HUES48 (cell line): ENCODE results near the gene SUPT6H.

Experiments
- H3K27ac ChIP-seq: one replicate; pipeline ENCODE4 v1.7.0; 2013; ENCODE audit warnings: low read depth, low read length, inconsistent platforms
- H3K27me3 ChIP-seq: 2 replicates; pipeline ENCODE4 v1.6.1; 2013; ENCODE audit warnings: mild to moderate bottlenecking, low read length; ENCODE audit not compliant: control insufficient read depth, insufficient read depth
- H3K36me3 ChIP-seq: 2 replicates; pipeline ENCODE4 v1.6.1; 2013; ENCODE audit warnings: low read length; ENCODE audit not compliant: control insufficient read depth, insufficient read depth
- H3K4me1 ChIP-seq: 2 replicates; pipeline ENCODE4 v1.6.1; 2013; ENCODE audit warnings: mild to moderate bottlenecking, low read length; ENCODE audit not compliant: control insufficient read depth, insufficient read depth
- H3K4me3 ChIP-seq: 2 replicates; pipeline ENCODE4 v1.5.1; 2013; ENCODE audit warnings: mild to moderate bottlenecking, low read depth, low read length
- H3K9ac ChIP-seq: 2 replicates; pipeline ENCODE4 v1.6.1; 2013; ENCODE audit warnings: mild to moderate bottlenecking, low read depth, low read length, moderate library complexity
- H3K9me3 ChIP-seq: 2 replicates; pipeline ENCODE4 v1.6.1; 2013; ENCODE audit warnings: low read length; ENCODE audit not compliant: control insufficient read depth, insufficient read depth

Gene SUPT6H

DNA sequence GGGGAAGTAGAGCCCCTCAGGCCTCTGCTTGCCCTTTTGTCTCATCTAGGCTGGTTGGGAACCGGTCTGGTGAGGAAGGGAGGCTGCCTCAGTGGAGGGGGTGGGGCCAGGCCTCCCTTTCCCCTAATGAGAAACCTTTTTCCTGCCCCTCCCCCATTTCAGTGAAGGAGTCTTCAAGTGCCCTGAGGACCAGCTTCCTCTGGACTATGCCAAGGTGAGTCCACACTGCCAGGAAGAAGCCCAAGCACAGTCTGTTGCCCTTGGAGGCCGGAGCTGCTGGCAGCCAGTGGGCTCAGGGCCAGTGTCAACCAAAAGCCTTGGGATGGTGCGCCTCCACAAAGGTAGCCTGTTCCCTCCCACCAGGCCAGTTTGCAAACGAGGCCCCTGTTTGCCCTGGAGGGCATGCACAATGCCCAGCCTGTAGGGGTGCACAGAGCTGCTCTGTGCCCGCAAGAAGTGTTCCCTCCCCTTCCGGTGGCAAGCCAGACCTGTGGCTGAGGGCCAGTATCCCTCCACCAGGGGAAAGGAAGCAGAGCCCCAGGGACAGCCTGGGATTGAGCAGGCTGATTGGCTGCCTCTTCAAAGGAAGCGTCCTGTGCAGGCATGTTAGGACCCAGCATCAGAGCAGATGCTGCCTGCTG lies 85.2 kb downstream of the SUPT6H start:
- Histone ChIP-seq H3K27ac (peak overlapping the region; percentile 100), H3K4me1 (peaks cover 22% of the 10 kb centered on the region), H3K36me3 (peaks cover 54% of the 10 kb centered on the region), H3K27me3 (no peaks in the 10 kb centered on the region), H3K9me3 (no peaks in the 10 kb centered on the region), H3K4me3 (no peak overlapping the region), H3K9ac (no peak overlapping the region)

DNA sequence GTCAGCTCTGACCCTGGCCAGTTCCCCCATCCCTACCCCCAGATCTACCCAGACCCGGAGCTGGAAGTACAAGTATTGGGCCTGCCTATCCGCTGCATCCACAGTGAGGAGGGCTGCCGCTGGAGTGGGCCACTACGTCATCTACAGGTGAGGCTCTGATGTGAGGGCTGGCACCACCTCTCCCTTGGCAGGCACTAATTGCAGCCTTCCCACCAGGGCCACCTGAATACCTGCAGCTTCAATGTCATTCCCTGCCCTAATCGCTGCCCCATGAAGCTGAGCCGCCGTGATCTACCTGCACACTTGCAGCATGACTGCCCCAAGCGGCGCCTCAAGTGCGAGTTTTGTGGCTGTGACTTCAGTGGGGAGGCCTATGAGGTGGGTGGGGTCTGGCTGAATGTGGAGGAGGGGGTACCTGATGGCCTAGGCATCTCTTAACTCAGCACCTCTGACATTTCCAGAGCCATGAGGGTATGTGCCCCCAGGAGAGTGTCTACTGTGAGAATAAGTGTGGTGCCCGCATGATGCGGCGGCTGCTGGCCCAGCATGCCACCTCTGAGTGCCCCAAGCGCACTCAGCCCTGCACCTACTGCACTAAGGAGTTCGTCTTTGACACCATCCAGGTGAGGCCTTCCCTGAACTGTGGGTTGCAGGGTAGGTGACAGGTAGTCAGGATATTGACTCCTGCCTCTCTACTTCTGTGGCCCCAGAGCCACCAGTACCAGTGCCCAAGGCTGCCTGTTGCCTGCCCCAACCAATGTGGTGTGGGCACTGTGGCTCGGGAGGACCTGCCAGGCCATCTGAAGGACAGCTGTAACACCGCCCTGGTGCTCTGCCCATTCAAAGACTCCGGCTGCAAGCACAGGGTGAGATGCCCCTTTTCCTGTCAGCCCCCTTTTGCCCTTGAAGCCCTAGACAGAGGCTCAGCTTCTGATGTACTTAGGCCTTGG lies 86.1 kb downstream of the SUPT6H start:
- no peaks in the 10 kb centered on the region for H3K9me3 ChIP-seq
- H3K4me3 ChIP-seq, result no peak overlapping the region
- H3K27me3 ChIP-seq, result no peaks in the 10 kb centered on the region
- peak overlapping the region; percentile 100 for H3K27ac ChIP-seq
- peaks cover 22% of the 10 kb centered on the region for H3K4me1 ChIP-seq
- peaks cover 58% of the 10 kb centered on the region for H3K36me3 ChIP-seq
- no peak overlapping the region for H3K9ac ChIP-seq

DNA sequence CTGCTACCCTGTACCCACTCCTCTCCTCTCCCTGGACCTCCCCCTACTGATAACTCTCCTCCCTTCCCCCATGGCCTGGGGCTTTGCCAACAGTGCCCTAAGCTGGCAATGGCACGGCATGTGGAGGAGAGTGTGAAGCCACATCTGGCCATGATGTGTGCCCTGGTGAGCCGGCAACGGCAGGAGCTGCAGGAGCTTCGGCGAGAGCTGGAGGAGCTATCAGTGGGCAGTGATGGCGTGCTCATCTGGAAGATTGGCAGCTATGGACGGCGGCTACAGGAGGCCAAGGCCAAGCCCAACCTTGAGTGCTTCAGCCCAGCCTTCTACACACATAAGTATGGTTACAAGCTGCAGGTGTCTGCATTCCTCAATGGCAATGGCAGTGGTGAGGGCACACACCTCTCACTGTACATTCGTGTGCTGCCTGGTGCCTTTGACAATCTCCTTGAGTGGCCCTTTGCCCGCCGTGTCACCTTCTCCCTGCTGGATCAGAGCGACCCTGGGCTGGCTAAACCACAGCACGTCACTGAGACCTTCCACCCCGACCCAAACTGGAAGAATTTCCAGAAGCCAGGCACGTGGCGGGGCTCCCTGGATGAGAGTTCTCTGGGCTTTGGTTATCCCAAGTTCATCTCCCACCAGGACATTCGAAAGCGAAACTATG lies 87.0 kb downstream of the SUPT6H start:
- Histone ChIP-seq H3K36me3 (peaks cover 58% of the 10 kb centered on the region), H3K4me3 (no peak overlapping the region), H3K9ac (no peak overlapping the region), H3K27me3 (no peaks in the 10 kb centered on the region), H3K9me3 (no peaks in the 10 kb centered on the region), H3K4me1 (peaks cover 22% of the 10 kb centered on the region), H3K27ac (peak overlapping the region; percentile 71)

DNA sequence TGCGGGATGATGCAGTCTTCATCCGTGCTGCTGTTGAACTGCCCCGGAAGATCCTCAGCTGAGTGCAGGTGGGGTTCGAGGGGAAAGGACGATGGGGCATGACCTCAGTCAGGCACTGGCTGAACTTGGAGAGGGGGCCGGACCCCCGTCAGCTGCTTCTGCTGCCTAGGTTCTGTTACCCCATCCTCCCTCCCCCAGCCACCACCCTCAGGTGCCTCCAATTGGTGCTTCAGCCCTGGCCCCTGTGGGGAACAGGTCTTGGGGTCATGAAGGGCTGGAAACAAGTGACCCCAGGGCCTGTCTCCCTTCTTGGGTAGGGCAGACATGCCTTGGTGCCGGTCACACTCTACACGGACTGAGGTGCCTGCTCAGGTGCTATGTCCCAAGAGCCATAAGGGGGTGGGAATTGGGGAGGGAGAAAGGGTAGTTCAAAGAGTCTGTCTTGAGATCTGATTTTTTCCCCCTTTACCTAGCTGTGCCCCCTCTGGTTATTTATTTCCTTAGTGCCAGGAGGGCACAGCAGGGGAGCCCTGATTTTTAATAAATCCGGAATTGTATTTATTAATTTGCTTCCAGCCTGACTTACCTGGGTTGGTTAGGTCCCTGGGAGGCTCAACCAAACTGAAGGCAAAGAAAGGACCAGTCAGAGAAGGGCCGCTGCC lies 87.6 kb downstream of the SUPT6H start:
- peak overlapping the region; percentile 71 for H3K27ac ChIP-seq
- no peaks in the 10 kb centered on the region for H3K9me3 ChIP-seq
- no peak overlapping the region for H3K9ac ChIP-seq
- no peaks in the 10 kb centered on the region for H3K27me3 ChIP-seq
- no peak overlapping the region for H3K4me3 ChIP-seq
- H3K36me3 ChIP-seq, result peaks cover 58% of the 10 kb centered on the region
- peaks cover 22% of the 10 kb centered on the region for H3K4me1 ChIP-seq

DNA sequence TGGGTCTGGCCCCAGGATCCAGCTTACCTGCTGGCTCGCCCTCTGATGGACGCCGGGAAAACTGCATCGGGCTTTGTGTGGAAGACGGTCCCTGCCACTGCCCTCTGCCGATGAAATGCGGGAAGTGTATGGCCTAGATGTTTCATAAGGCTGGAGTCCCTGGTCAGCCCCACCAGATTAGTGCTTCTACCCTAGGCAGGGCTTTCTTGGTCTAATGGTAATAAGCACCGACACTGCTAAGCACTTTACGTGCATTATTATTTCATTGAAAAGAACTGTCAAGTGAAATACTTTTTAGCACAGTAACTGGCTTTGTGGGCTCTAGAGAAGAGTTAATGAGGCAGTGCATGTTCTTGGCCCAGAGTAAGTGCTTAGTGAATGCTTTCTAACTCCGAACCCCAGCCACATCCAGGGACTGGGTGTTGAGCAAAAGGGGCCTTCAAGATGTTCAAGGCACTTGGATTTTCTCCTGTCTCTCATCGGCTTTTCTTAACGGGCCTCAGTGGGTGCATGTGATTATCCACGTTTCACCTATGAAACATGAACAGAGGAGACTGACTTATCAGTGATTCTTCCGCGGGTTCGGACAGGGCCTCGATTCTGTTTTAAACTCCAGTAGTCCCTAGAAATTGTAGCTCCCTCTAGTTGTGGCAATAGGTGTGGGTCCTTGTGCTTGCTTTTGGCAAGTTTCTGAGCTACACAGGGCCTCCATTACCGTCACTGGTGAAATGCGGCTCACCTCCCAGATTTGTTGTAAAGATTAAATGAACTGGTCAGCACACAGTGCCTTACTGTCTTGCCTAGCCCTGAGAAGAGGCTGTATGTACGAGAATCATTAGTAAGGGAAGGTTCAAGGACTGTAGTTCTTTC lies 88.4 kb downstream of the SUPT6H start:
- no peak overlapping the region for H3K4me3 ChIP-seq

DNA sequence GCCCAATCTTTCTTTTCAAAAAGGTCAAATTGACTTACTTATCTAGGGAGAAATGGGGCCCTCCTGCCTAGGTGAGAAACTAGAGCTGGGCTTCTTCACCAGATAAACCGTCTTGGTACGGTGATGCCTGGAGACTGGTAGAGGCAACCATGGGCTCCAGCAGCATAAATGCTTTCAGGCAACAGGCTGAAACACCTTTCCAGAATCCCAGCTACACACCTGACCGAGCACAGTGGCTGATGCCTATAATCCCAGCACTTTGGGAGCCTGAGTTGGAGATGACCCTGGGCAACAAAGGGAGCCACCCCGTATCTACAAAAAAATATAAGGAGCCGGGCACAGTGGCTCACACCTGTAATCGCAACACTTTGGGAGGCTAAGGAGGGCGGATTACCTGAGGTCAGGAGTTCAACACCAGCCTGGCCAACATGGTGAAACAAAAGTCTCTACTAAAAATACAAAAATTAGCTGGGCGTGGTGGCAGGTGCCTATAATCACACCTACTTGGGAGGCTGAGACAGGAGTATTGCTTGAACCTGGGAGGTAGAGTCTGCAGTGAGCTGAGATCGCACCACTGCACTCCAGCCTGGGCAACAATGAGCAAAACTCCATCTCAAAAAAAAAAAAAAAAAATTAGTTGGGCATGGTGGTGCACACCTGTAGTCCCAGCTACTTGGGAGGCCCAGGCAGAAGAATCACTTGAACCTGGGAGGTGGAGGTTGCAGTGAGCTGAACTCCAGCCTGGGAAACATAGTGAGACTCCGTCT lies 89.8 kb downstream of the SUPT6H start:
- peaks cover 11% of the 10 kb centered on the region for H3K4me1 ChIP-seq
- no peak overlapping the region for H3K27ac ChIP-seq
- H3K4me3 ChIP-seq, result no peak overlapping the region
- no peak overlapping the region for H3K9ac ChIP-seq
- H3K36me3 ChIP-seq, result peaks cover 55% of the 10 kb centered on the region
- no peaks in the 10 kb centered on the region for H3K27me3 ChIP-seq
- no peaks in the 10 kb centered on the region for H3K9me3 ChIP-seq

More for the DNA sequence above, 88.4 kb downstream of the SUPT6H start:
- Histone ChIP-seq H3K36me3 (peaks cover 58% of the 10 kb centered on the region), H3K27me3 (no peaks in the 10 kb centered on the region), H3K9me3 (no peaks in the 10 kb centered on the region), H3K9ac (no peak overlapping the region), H3K4me1 (peaks cover 22% of the 10 kb centered on the region), H3K27ac (peak overlapping the region; percentile 71)
